Uterine smooth muscle cell (primary cell): ENCODE data around the gene FOXO6. TPM values are rescaled to one million over a fixed set of nuclear protein-coding genes. Genes with fewer than 3 reads are reported as not detected.

Experiments
- total RNA-seq: library from RNA; depleted of rRNA; stranded (reverse); fragments of >200 nt; gene quantifications from 2 replicates; pipeline ENCODE4 v1.2.3, GENCODE V29; 2014

FOXO6 gene
- under 0.01 TPM in 1 of 2 replicates, not detected in the other for total RNA-seq

GRCh38 chr1:41360786-41361494 lies at the start of gene FOXO6:
Gene FOXO6, plus strand, starts transcription at chr1:41361434.

Other genes starting within 250 kb of the FOXO6 start
- gene SCMH1, start 119.1 kb upstream of the FOXO6 start, total RNA-seq = 16.9 and 18.5 TPM in 2 replicates
- gene EDN2, start 123.2 kb downstream of the FOXO6 start, total RNA-seq = not detected in 2 replicates